Transverse colon (tissue), 3 donors: ENCODE measurements around the gene ZBTB9.

Source experiments
- EP300 ChIP-seq: sonication (generic); formaldehyde crosslinking; IDR thresholded peaks from one replicate; pipeline ENCODE4 v1.6.1; 2017; ENCODE audit warnings: antibody characterized with exemption, low read depth
- POLR2A ChIP-seq: fragments of 450-650 bp; IDR thresholded peaks from one replicate; pipeline ENCODE4 v1.6.1; 2016; ENCODE audit warnings: antibody characterized with exemption, mild to moderate bottlenecking, moderate library complexity
- TF ChIP-seq, protein P1 (sequence below), 5 experiments: fragments of 200-600 bp in 3 of 5; fragments of 450-650 bp in 2 of 5; sonication (generic) in 3 of 5; IDR thresholded peaks; 1 replicate in 2 of 5; 2 replicates in 3 of 5; pipeline ENCODE4 v1.5.1; 2016 to 2017; ENCODE audit warnings: antibody characterized with exemption in 5 of 5, inconsistent platforms in 3 of 5, mild to moderate bottlenecking in 2 of 5, moderate library complexity in 1 of 5

DNA sequence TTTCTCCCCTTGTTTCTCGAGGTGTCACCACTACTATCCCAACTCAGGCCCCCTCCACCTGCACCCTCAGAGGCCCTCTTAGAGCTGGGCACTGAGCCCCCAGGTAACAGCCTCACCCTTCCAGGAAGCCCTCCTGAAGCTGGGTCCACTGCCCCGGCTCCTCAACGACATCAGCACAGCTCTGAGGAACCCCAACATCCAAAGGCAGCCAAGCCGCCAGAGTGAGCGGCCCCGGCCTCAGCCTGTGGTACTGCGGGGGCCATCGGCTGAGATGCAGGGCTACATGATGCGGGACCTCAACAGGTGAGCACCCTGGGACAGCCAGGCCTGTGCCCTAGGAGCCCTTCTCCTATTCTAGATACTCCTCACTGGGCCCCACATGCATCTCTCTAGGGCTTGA lies 12.9 kb upstream of the ZBTB9 start:
- TF ChIP-seq, protein P1, sequence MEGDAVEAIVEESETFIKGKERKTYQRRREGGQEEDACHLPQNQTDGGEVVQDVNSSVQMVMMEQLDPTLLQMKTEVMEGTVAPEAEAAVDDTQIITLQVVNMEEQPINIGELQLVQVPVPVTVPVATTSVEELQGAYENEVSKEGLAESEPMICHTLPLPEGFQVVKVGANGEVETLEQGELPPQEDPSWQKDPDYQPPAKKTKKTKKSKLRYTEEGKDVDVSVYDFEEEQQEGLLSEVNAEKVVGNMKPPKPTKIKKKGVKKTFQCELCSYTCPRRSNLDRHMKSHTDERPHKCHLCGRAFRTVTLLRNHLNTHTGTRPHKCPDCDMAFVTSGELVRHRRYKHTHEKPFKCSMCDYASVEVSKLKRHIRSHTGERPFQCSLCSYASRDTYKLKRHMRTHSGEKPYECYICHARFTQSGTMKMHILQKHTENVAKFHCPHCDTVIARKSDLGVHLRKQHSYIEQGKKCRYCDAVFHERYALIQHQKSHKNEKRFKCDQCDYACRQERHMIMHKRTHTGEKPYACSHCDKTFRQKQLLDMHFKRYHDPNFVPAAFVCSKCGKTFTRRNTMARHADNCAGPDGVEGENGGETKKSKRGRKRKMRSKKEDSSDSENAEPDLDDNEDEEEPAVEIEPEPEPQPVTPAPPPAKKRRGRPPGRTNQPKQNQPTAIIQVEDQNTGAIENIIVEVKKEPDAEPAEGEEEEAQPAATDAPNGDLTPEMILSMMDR (IDR thresholded peaks at IDR 0.05) = no peak
- TF ChIP-seq EP300 (no peak), POLR2A (no peak)
